ENCODE data around the gene NCKAP1.

The NCKAP1 gene

GRCh38 chr2:182870227-182870626 is 168.0 kb downstream of the NCKAP1 start:
- TF ChIP-seq ZFX (IDR thresholded peaks at IDR 0.05) = no peak
- TF ChIP-seq, protein P1, sequence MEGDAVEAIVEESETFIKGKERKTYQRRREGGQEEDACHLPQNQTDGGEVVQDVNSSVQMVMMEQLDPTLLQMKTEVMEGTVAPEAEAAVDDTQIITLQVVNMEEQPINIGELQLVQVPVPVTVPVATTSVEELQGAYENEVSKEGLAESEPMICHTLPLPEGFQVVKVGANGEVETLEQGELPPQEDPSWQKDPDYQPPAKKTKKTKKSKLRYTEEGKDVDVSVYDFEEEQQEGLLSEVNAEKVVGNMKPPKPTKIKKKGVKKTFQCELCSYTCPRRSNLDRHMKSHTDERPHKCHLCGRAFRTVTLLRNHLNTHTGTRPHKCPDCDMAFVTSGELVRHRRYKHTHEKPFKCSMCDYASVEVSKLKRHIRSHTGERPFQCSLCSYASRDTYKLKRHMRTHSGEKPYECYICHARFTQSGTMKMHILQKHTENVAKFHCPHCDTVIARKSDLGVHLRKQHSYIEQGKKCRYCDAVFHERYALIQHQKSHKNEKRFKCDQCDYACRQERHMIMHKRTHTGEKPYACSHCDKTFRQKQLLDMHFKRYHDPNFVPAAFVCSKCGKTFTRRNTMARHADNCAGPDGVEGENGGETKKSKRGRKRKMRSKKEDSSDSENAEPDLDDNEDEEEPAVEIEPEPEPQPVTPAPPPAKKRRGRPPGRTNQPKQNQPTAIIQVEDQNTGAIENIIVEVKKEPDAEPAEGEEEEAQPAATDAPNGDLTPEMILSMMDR (conservative IDR thresholded peaks at IDR 0.05) = peak; percentile 44
- no peak overlapping the region for H3K27ac ChIP-seq

GRCh38 chr2:182868054-182868796 is 170.0 kb downstream of the NCKAP1 start:
- TF ChIP-seq, protein P1 (conservative IDR thresholded peaks at IDR 0.05) = no peak
- TF ChIP-seq ZFX (IDR thresholded peaks at IDR 0.05) = no peak
- no peak overlapping the region for H3K27ac ChIP-seq

DNA sequence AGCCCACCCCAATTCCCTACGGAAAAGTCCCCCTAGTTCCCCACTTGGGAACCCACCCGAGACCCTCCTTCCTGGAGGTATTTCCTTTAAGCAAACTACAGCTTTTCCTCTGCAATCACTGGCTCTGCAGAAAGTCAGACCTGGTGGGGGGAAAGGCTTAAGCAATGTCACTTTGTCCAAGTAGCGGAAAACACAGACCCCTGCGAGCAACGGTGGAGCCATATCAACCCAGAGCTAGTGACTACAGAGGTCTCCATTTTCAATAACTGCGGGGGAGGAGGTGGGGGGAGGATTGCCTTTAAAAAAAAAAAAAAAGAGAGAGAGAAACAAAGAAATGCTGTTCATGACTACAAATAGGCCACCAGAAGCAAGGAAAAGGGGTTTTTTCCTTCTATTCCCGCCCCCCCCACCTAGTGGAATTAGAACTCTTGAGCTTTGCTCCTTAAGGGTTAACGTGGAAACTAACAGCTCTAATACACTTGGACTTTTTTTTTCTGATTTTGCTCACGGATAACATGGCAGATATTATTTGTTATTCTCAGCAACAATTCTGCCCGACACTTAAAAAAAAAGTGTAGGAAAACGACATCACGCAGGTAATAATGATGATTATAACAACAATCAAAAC is 170.7 kb downstream of the NCKAP1 start:
- TF ChIP-seq, protein P1 (conservative IDR thresholded peaks at IDR 0.05) = no peak
- no peak for TF ChIP-seq ZFX (IDR thresholded peaks at IDR 0.05)
- H3K27ac ChIP-seq = no peak overlapping the region

DNA sequence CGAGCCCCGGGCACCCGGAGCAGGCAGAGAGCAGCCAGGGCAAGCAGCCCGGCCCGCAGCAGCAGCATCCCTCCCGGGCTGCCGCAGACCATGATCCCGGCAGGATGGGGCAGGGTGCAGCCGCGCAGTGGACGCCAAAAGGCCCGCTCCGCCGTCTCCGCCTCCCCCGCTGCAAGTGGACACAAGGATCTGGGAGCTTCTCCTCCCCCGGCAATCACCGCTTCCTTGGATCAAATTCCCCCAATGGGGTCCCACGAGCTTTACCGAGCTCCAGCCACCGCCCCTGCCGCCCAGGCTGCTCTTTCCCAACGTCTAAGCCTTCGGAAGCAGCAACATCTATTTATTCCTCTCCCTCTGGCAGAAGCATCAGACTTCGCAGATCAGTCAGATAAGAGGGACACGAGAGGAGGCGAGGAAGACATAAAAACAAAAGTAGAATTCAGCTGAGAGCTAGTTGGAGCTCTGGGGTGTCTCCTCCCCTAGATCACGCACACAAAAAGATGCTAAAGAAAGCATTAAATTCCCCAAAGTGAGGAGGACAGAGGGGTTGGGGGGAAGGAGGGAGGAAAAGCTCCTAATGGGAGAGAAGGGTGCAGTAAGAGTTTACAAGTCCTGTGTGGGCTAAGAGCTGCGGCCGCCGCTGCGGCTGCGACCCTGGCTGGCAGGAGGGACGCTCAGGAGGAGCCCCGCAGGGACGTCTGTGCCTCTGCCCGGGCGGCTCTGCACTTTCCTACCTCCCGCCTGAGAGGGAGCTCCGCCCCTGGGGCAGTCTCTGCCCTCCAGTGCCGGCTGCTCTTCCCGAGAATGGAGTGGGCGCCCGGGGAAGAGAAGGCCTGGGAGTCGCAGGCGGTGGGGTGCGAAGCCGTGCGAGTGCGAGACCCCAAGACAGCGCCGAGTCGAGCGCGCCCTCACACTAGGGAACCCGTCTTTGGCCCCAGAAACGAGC is 171.5 kb downstream of the NCKAP1 start, which contains the start of gene FRZB:
TSS of gene FRZB (minus strand) at position 177 of the 946 bp plus-strand sequence. CDS start at position 92, 85 bp downstream.
- TF ChIP-seq, protein P1 (conservative IDR thresholded peaks at IDR 0.05) = no peak
- no peak for TF ChIP-seq ZFX (IDR thresholded peaks at IDR 0.05)
- H3K27ac ChIP-seq = no peak within 1 kb of the TSS

DNA sequence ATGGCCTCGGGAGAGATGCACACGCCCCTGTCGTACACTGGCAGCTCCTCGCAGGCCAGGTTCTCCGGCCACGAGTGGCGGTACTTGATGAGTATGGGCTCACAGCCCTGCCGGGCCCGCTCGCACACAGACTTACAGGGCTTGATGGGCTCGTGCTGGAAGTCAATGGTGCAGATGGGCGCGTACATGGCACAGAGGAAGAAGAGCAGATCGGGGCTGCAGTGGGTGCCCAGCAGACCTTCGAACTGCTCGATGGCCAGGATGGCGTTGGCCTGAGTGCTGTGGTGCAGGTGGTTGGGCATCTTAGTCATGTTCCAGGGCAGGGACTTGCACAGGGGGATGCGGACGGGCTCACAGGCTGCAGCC is 172.2 kb downstream of the NCKAP1 start:
- TF ChIP-seq, protein P1 (conservative IDR thresholded peaks at IDR 0.05) = no peak
- no peak for TF ChIP-seq ZFX (IDR thresholded peaks at IDR 0.05)
- no peak overlapping the region for H3K27ac ChIP-seq

GRCh38 chr2:182864949-182865570 is 173.2 kb downstream of the NCKAP1 start:
- H3K27ac ChIP-seq = no peak overlapping the region
- TF ChIP-seq, protein P1 (conservative IDR thresholded peaks at IDR 0.05) = no peak
- no peak for TF ChIP-seq ZFX (IDR thresholded peaks at IDR 0.05)

Measured in C4-2B (cell line).